ENCODE results near the gene CFAP161.

GRCh38 chr15:81087694-81088093, 46.4 kb upstream of the CFAP161 start:
- TF ChIP-seq CTCF (IDR thresholded peaks at IDR 0.05; ENCODE audit: borderline replicate concordance, extremely low read depth, low read length, poor library complexity, severe bottlenecking), result no peak
- no peak for TF ChIP-seq EZH2 (IDR thresholded peaks at IDR 0.05; ENCODE audit: borderline replicate concordance, low read depth, low read length, severe bottlenecking)
